ENCODE measurements around the gene TUBA3E.

GRCh38 chr2:130185896-130186295 is 12.3 kb downstream of the TUBA3E start:
- TF ChIP-seq CTCF (IDR thresholded peaks at IDR 0.05): no peak
- TF ChIP-seq POLR2A (IDR thresholded peaks at IDR 0.05): no peak
- TF ChIP-seq POLR2AphosphoS5 (IDR thresholded peaks at IDR 0.05): no peak
